Adrenal gland (tissue), 5 donors: ENCODE data around the gene MYL12A.

Experiments
- POLR2A ChIP-seq, 2 donors: fragments of 450-650 bp; IDR thresholded peaks; one replicate each; pipeline ENCODE4 v1.6.1; 2017; ENCODE audit warnings: antibody characterized with exemption in 2 of 2, mild to moderate bottlenecking in 2 of 2, moderate library complexity in 1 of 2
- TF ChIP-seq, protein P1 (sequence below), 6 experiments: fragments of 450-650 bp in 4 of 6; fragments of 200-600 bp in 2 of 6; sonication (generic) in 1 of 6; IDR thresholded peaks; 1 replicate in 5 of 6; 2 replicates in 1 of 6; pipeline versions ENCODE4 v1.5.1 to v1.8.0; 2016 to 2021; ENCODE audit warnings: antibody characterized with exemption in 6 of 6, mild to moderate bottlenecking in 2 of 6, moderate library complexity in 1 of 6
- donor health status: DM: no; HTN: no; CAD: no.

DNA sequence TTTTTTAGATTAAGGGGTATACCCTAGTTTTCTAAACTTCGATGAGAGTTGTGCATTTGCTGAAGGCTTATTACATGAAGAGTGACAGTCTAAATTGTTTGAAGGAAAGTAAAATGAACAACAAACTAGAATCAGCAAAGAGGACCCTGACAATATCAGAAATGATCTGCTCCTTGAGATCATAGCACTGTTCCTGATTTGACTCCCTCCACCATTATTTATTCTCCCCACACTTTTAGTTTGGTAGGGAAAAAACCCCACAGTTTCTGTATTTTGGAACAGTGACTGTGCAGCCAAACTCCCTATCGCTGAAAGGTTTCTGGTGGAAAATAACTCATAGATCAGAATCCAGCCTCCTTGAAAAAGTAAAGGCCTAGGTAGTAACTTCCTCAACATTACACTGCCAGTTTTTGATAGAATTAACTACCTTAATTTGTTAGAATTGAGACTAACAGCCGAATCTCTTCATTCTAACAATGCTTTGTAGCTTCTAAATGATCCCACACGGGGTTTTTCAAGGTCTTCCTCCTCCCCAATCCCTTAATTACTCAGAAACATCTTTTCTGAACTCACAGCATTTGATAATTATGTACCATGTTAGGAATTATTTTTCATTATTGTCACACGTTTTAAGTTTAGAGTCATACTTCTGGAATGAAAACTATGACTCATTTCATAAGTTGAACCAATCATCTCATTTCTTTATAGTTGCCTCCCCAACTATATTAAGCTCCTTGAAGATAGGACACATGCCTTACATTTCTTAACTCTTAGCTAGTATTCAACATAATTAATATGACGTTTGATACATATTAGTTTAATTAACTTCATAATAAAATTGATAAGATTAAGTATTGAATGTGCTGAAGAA lies 2.9 kb downstream of the MYL12A start:
- TF ChIP-seq, protein P1, sequence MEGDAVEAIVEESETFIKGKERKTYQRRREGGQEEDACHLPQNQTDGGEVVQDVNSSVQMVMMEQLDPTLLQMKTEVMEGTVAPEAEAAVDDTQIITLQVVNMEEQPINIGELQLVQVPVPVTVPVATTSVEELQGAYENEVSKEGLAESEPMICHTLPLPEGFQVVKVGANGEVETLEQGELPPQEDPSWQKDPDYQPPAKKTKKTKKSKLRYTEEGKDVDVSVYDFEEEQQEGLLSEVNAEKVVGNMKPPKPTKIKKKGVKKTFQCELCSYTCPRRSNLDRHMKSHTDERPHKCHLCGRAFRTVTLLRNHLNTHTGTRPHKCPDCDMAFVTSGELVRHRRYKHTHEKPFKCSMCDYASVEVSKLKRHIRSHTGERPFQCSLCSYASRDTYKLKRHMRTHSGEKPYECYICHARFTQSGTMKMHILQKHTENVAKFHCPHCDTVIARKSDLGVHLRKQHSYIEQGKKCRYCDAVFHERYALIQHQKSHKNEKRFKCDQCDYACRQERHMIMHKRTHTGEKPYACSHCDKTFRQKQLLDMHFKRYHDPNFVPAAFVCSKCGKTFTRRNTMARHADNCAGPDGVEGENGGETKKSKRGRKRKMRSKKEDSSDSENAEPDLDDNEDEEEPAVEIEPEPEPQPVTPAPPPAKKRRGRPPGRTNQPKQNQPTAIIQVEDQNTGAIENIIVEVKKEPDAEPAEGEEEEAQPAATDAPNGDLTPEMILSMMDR (IDR thresholded peaks at IDR 0.05), result no peak
- no peak for TF ChIP-seq POLR2A (IDR thresholded peaks at IDR 0.05)
